G401 (cell line): ENCODE measurements around the gene KISS1. TPM values are rescaled to one million over a fixed set of nuclear protein-coding genes. Genes with fewer than 3 reads are reported as not detected.
A peak's percentile ranks its signal among the peaks of the same experiment; 100 is the strongest.
"Not testable (repeated sequence)": the region's sequence is repeated elsewhere in the genome, so short reads cannot be mapped to it uniquely, and the experiment has no call there.

Experiments used
- DNase-seq: peaks from one replicate; pipeline ENCODE4 v3.0.0-alpha.2; 2015; ENCODE audit warnings: low spot score
- in situ Hi-C: cut with HindIII; loops from 2 replicates; pipeline ENCODE4 v1.10.0; 2016; ENCODE audit warnings: low sequenced_read_pairs, mixed read lengths
- total RNA-seq: library from RNA; depleted of rRNA; stranded (reverse); fragments of >200 nt; shearing (Covaris generic); gene quantifications from 2 replicates; pipeline ENCODE4 v1.2.3, GENCODE V29; 2014; rRNA removed

Gene KISS1, protein sequence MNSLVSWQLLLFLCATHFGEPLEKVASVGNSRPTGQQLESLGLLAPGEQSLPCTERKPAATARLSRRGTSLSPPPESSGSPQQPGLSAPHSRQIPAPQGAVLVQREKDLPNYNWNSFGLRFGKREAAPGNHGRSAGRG
- 0.25 TPM in 1 of 2 replicates, not detected in the other for total RNA-seq

DNA sequence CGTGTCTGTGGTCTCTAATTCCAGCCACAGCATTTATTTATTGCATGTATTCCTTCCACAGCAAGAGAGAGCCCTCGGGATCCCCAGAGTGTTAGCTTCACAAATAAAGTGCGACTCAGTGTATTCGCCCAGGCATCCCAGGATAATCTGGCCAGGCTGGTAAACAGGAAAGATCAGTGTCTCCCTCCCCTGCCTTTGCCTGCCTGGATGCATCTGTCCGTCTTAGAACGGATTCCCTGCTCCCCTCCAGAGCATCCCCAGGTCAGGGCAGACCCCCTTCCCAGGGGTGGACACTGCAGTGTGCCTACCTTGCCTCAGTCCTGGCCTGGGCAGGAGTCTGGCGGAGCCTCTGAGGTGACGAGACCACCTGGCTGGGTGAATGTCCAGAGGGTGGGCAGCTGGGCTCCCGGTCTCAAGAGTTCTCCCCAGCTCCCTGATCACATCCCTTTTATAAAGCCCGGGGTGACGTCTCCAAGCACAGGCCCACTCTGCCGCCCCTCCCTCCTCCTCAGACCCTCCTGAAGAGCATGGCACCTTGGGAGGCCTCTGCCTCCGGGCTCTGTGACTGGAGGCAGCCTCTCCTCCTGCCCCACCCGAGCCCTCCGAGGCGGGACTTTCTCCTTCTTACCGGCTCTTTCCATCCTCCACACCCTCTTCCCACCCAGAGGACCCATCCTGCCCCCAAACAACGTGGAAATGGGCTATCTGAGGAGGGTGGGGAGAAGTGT is at the start of gene KISS1:
Gene KISS1 (minus strand): TSS at position 424 of the 728 bp plus-strand sequence. CDS start 3,615 bp downstream, outside the sequence.
- in situ Hi-C loops: no loop called here

DNA sequence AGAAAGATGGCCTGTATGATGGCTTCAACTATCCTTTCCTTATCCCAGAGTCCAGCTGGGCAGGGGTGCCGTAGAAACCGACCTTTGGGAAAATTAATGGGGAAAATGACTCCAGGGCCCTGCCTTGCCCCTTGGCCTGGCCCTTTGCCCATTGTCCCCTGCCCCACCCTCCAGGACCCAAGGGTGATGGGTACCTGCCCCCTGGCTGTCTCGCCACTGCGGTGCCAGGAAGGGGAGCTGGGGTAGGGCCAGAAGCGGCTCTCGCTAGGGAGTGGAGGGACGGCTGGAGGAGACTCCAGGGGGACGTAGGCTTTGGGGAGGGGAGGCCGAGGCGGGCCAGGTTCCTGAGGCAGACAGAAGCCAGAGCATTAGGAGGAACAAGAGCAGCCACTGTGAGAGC is 46.6 kb upstream of the KISS1 start:
- in situ Hi-C loops: no loop called here
- no peak for DNase-seq

More for the DNA sequence above, at the start of gene KISS1:
- no peak for DNase-seq

DNA sequence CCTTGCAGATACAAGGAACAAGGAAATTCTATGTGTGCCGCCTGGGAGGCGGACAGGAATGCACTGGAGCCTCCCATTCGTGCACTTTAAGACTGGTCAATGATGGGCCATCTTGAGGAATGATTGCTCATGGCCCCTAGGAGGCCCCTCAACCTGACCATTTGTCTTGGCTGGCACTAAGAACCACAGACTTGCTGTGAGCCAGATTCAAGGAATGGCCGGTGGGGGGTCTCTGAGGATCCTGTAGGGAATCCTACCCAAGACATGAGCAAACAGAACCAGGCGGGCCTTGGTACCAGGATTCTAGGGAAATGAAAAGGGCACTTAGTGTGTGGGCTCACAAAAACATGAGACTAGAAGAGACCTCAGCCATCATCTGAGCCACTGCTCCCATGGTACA is 45.6 kb upstream of the KISS1 start:
- in situ Hi-C loops: no loop called here
- DNase-seq: no peak

DNA sequence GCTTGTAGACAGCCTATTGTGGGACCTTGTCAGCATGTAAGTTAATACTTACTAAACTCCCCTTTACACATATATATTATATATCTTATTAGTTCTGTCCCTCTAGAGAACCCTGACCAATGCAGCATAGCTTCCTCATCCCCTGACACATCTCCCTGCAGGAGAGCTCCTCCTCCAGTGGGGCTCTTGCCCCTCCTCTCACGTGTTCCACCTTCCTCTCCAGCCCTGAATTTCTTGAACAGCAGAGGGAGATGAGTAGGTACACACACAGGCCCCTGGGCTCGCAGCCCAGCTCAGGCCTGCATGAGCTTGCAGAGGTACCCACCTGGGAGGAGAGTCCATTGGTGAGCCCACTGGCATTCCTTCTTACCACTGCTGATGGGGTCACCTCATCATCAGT is 44.8 kb upstream of the KISS1 start:
- DNase-seq: no peak
- in situ Hi-C loops: no loop called here

DNA sequence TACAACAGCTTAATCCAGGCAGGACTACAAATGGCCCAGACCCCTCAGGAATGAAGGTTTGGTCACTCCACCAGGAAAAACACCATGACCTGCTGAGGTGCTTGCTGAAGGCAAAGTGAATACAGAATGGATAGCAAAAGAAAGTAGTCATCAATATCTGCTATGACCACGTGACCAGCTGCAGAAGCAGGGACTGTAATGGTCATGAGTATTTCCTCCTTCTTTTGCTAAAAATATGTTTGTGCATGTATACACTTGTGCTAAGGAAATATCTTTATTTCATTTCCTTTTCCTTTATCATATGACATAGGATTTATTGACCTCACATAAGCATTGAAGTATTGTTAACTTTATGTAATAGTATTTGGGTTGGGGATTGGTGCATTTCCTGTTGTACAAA is 43.9 kb upstream of the KISS1 start:
- in situ Hi-C loops: no loop called here
- DNase-seq: no peak

DNA sequence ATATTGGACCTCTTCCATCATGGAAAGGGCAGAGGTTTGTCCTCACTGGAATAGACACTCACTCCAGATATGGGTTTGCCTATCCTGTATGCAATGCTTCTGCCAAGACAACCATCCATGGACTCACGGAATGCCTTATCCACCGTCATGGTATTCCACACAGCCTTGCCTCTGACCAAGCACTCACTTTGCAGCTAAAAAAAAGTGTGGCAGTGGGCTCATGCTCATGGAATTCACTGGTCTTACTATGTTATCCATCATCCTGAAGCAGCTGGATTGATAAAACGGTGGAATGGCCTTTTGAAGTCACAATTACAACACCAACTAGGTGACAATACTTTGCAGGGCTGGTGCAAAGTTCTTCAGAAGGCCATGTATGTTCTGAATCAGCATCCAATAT is 43.1 kb upstream of the KISS1 start:
- in situ Hi-C loops, DNase-seq: not testable (repeated sequence)

DNA sequence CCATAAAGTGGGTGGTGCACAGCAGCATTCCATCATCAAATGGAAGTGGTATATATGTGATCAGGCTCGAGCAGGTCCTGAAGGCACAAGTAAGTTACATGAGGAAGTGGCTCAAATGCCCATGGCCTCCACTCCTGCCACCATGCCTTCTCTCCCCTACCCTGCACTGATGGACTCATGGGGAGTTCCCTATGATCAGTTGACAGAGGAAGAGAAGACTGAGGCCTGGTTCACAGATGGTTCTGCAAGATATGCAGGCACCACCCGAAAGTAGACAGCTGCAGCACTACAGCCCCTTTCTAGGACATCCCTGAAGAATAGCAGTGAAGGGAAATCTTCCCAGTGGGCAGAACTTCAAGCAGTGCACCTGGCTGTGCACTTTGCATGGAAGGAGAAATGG is 42.2 kb upstream of the KISS1 start:
- DNase-seq, in situ Hi-C loops: not testable (repeated sequence)

DNA sequence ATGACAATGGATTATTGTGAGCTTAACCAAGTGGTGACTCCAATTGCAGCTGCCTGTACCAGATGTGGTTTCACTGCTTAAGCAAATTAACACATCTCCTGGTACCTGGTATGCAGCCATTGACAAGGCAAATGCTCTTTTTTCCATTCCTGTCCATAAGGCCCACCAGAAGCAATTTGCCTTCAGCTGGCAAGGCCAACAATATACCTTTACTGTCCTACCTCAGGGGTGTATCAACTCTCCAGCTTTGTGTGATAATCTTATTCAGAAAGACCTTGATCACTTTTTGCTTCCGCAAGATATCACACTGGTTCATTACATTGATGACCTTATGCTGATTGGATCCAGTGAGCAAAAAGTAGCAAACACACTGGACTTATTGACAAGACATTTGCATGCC is 41.2 kb upstream of the KISS1 start:
- in situ Hi-C loops: not testable (repeated sequence)

DNA sequence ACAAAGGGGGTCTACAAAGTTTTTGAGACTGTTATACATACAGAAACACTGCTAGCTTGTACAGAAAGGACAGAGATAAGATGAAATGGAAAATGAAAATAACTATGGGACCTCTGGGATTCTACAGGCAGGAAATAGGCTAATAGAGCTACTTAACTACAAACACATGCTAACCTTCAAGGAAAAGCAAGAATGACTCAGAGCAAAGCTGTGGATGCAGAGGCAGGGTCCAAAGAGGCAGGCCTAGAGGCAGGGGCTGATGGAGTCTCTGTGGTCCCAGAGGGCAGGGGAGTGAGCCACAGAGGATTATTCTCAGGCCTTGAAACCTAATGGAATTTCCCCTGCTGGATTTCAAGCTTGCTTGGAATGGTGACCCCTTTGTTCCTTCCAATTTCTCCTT is 36.2 kb upstream of the KISS1 start:
- in situ Hi-C loops: no loop called here
- no peak for DNase-seq

More for the DNA sequence above, 41.2 kb upstream of the KISS1 start:
- DNase-seq: not testable (repeated sequence)

DNA sequence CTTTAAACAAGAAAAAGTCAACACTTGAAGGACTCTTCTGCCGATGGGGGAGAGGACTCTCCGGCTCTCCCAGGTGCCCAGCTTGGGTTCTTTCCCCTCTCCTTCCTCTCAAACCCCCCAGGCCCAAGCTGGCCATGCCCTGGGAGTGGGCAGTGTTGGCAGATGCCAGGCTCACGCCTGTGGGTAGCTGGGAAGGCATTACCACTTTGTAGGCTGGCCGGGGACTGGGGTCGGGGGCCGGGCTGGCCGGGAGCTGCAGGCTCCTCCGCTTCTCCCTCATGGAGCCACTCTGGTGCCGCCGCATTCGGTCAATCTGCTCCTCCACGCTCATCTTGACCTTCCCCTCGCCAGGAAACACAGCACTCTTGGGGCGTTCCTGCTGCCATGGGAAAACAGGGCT is 33.9 kb upstream of the KISS1 start:
- in situ Hi-C loops: no loop called here
- no peak for DNase-seq

DNA sequence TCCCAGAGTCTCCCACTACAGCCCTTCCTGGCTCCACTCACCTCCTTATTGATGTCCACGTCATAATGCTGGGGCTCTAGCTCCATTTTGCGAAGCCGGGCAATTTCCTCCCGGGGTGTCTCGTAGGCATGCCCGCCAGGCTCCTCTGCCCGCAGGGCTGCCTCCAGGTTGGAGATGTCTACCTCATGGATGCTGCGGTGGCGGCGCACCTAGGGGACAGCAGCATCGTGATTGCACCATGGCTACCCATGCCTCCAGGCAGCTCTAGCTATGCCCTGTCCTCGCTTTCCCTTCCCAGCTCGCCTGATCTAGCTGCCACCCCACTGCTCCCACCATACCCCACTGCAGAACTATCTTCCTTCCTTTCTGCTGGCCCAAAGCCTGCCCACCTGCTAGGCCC is 32.6 kb upstream of the KISS1 start:
- DNase-seq: no peak
- in situ Hi-C loops: no loop called here

DNA sequence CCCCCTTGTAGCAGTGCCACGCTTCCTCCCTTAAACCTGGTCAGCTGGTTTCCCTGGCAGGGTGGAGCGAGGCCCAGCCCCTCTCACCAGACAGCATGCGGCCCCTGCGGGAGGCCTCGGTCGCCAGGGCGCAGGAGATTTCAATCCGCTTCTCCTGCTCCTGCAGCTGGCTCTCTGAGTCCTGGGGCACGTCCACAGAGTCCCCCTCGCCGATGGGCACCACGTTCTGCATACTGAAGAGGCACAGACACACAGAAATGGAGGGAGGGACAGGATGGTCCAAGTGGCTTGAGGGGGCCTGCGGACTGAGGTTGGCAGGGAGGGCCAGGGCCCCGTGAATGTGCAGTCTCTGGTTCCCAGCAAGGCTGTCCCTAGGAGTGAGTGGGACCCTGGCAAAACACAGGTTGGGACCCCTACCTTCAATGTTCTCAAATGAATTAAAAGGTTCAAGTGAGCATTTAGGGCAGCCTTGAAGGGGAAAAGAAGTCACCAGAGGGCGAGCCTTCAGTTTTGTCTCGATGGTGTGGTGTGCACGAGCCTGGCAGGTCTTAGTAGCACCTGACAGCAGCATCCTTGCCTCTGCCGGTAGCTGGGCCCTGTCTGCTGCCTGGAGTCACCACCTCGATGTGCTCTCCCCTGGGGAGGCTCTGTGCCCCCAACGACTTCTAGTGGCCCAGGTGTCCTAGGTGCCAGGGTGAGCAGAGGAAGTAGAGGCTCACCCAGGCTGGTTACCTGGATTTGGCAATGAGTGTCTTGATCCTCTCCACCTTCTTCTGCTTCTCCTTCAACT is 31.9 kb upstream of the KISS1 start:
- DNase-seq: no peak
- in situ Hi-C loops: no loop called here

DNA sequence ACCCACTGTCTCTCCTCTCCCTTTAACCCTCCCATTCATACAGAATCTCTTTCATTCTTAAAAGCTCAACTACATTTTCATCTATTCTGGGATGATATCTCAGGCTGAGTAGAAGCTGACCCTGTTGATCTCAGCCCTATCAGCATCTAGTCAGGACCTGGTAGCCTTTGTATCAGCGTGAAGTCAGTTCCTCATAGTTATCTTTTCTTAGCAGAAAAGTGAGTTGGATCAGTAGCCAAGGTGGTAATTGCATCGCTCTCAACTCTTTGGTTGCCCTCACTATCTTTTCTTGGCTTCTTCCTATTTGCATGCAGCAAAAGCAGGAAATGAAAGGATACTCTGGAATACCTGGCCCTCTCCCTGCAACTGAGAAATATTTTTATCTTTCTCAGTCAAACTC is 31.1 kb upstream of the KISS1 start:
- DNase-seq: no peak
- in situ Hi-C loops: no loop called here

DNA sequence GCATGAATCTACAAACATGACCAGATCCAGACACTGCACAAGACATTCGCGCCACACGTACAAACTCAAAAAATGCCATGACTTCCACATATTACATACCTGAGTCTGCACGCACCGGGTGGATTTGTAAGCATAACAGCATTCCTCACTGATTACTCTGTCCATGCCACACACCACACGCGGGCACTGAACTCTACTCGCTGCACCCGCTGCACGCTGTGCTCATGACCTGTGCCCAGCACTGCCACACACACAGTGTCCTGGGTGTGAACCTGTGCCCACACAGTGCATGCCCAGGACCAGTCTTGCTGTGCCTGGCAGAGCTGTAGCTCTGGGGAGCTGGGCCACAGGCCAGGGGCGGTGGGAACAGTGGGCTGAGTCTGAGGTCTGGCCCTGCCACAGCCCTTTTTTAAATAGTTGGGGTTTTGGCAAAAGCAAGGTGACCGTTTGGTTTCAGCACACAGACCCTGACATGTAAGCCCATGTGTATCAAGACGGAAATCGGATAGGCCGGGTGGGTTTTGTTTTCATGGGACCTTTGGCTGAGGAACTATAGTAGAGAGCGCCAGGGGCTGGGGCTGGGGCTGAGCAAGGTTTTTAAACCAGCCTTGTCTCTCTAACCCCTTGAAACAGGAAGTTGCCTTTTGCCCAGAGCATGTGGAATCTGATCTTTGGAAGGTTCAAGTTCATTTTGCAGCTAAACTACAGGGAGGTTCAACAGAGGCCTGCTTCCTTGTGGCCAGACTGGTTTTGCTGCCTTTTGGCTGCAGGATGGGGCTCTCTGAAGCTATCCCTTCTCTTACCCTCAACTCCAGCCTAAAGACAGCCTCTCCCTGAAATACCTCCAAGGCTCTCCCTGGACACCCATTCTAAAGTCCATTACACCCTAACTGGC is 29.8 kb upstream of the KISS1 start:
- in situ Hi-C loops: no loop called here
- DNase-seq: no peak

DNA sequence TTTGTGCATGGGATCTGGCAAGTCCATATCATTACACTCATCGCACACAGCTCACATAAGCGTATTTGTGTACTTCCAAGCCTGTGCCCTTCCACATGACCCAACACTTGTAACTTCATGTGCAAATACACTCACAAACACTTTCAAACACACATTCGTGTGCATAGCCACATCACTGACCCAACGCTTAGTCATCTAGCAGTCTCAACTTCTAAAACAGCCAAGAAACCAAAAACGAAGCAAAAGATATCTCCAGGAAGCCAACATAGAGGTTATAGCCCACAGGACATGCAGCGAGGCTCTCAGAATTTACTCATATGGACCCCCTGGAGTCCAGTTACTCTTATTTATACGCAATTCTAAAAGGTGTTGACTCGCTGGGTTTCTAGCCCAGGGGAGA is 28.4 kb upstream of the KISS1 start:
- no peak for DNase-seq
- in situ Hi-C loops: no loop called here

DNA sequence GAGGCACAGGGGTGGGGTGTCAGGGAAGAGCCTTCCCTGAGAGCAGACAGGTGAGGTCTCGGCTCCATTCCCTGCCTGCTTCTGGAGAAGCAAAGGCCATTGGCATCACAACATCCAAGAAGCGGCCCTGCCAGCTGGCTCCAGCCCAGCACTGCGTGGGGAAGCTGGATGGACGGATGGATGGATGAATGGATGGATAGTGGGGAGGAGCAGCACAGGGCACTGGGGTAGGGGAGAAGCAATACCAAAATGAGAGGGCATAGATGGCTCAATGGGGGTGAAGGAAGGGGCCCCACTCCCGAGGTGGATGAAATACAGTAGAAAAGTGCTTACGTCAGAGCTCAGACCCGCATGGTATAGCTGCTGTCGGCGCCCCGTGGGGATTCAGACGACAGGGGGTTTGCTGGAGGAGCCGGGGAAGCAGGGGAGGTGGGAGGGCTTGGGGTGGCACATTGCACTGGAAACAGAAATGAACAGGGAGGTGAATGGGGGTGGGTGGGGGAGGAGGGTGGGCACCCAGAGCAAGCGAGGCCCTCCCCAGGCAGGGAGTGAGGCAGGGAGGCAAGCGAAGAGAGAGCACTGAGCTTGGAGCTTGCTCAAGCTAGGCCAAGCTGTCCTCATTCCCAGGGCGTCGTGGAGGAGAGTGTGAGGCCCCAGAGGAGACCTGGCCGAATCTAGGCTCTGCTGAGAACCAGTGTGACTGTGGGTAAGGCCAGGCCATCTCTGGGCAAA is 27.0 kb upstream of the KISS1 start:
- DNase-seq: peak; percentile 40
- in situ Hi-C loops: no loop called here

DNA sequence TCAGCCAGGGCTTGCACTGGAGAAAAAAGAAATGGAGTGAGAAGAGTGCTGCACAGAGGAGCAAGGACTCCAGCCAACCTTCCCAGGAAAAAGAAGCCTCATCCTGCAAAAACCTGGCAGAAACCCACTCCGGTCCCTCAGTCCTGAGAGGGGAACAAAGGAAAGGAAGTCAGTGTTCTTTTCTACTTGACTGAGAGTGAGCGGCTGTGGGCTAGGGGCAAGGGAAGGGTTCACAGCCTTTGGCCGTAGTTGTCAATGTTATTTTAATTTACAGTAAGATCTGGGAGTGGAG is 26.4 kb upstream of the KISS1 start:
- in situ Hi-C loops: no loop called here
- DNase-seq: peak; percentile 43

DNA sequence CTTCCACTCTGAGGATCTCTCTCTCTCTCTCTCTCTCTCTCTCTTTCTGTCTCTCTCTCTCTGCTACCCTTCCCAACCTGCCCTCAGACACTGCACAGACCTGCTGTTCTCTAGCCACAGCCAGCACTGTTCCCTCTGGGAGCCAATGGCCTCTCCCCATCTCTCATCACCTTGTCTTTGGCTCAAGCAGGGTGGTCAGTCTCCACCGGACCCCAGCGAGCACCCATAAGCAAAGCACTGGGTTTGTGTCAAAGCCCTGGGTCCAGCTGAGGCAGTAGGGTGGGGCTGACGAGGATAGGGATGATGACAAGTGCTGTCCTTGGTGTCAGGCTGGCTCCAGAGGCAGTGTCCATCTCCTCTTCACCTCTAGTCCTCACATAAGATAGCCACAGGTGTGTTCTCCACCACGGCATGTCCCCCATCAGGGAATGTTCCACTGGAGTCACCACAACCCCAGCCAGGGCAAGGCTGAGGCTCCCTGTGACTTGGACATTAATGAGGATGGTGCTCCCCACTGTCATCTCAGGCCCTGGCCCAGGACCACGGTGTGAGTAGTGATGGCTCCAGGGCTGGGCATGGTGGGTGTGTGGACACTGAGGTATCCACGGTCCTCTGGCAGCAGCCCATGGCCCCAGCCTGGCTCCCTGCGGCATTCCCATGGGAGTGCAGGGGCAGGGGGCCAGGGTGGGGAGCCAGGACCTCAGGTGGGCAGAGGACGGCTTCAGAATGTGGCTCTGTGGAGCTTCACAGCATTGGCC is 25.9 kb upstream of the KISS1 start:
- in situ Hi-C loops: no loop called here
- DNase-seq: no peak
